ENCODE results near the gene CDC14A. TPM values are rescaled to one million over a fixed set of nuclear protein-coding genes. Genes with fewer than 3 reads are reported as not detected.

CDC14A gene
- total RNA-seq, 1 experiment from 2014 or later = 6.6 TPM

DNA sequence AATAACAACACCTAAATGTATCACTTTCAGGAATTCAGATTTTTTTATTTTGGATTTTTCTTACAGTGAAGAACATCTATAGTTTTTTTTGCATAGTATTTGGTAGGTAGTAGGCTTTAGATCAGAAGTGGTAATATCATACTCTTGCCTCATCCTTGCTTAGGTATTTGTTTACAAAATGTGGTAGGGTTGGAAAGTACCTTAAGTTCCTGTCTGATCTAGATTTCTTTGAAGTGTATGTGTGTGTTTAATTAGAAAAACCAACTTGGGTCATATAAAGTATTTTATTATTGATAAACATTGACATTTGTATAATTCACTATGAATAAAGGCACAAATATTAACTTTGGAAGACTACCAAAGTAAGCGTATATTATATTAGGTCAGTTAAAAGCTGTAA, 100.3 kb downstream of the CDC14A start:
- intact Hi-C loops (cut with micrococcal nuclease; ENCODE audit: unreplicated experiment) (loop anchor here (10.0 kb wide), 2 partner anchors 98 to 648 kb away; partner anchors contain the start of gene CDC14A), in situ Hi-C loops (cut with HindIII; ENCODE audit: low pct_unique_long_range_greater_than_20kb, low sequenced_read_pairs) (no loop called here)
- Histone ChIP-seq H3K27me3 (ENCODE audit: control insufficient read depth, insufficient read depth, low read length) (no peaks in the 10 kb centered on the region), H3K4me3 (ENCODE audit: low read depth in 2 of 2, low read length in 2 of 2) (no peak overlapping the region), H3K4me1 (ENCODE audit: control insufficient read depth, insufficient read depth, low read length) (no peaks in the 10 kb centered on the region), H3K36me3 (ENCODE audit: control insufficient read depth, insufficient read depth, low read length) (no peaks in the 10 kb centered on the region), H3K9me3 (ENCODE audit: control insufficient read depth, insufficient read depth, low read depth, low read length) (no peaks in the 10 kb centered on the region), H3K27ac (ENCODE audit: low read length) (no peak overlapping the region)
- BruUV-seq (replicated peaks) = no TSS peak
- ATAC-seq (no peak), DNase-seq (ENCODE audit: low read depth, low spot score) (no peak)
- POLR2A ChIA-PET = no interaction called here
- CTCF ChIA-PET = no interaction called here
- TF ChIP-seq, protein P1, sequence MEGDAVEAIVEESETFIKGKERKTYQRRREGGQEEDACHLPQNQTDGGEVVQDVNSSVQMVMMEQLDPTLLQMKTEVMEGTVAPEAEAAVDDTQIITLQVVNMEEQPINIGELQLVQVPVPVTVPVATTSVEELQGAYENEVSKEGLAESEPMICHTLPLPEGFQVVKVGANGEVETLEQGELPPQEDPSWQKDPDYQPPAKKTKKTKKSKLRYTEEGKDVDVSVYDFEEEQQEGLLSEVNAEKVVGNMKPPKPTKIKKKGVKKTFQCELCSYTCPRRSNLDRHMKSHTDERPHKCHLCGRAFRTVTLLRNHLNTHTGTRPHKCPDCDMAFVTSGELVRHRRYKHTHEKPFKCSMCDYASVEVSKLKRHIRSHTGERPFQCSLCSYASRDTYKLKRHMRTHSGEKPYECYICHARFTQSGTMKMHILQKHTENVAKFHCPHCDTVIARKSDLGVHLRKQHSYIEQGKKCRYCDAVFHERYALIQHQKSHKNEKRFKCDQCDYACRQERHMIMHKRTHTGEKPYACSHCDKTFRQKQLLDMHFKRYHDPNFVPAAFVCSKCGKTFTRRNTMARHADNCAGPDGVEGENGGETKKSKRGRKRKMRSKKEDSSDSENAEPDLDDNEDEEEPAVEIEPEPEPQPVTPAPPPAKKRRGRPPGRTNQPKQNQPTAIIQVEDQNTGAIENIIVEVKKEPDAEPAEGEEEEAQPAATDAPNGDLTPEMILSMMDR (IDR thresholded peaks at IDR 0.05) = no peak
- TF ChIP-seq TCF7L2 (IDR thresholded peaks at IDR 0.05; ENCODE audit: low read depth, low read length) (peak; percentile 80), POLR2AphosphoS5 (IDR thresholded peaks at IDR 0.05; ENCODE audit: low read depth, low read length) (no peak)

DNA sequence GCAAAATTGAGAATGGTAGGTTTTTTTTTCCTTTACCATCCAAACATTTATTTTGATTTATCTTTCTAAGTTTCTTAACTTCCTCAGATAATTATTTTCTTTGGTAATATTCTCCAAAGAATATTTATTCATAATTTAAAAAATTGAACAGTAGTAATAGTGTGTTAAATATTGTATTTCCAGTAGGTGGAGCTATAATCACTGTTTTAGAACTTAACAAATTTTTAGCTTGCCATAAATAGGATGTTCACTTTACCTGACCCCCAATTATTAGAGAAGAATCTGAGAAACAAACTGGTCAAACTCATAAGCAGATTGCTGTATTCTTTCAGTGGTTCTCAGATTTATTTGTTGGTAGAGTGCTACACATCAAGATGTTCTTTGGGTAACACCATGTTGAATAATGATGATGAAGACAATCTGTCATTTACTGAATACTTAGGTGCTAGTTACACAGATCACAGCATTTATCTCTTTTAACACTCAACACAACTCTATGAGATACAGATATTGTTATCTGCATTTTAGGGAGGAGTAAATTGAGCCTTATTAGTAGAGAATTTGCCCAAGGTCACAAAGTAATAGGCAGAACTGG, 103.3 kb downstream of the CDC14A start:
- CTCF ChIA-PET = no interaction called here
- no peaks in the 10 kb centered on the region for H3K27me3 ChIP-seq (ENCODE audit: control insufficient read depth, insufficient read depth, low read length)
- no peak overlapping the region for H3K27ac ChIP-seq (ENCODE audit: low read length)
- TF ChIP-seq, protein P1 (IDR thresholded peaks at IDR 0.05) = peak; percentile 58; the same call in 1 of the 2 replicates
- TF ChIP-seq TCF7L2 (IDR thresholded peaks at IDR 0.05; ENCODE audit: low read depth, low read length) = no peak
- TF ChIP-seq, protein P2, sequence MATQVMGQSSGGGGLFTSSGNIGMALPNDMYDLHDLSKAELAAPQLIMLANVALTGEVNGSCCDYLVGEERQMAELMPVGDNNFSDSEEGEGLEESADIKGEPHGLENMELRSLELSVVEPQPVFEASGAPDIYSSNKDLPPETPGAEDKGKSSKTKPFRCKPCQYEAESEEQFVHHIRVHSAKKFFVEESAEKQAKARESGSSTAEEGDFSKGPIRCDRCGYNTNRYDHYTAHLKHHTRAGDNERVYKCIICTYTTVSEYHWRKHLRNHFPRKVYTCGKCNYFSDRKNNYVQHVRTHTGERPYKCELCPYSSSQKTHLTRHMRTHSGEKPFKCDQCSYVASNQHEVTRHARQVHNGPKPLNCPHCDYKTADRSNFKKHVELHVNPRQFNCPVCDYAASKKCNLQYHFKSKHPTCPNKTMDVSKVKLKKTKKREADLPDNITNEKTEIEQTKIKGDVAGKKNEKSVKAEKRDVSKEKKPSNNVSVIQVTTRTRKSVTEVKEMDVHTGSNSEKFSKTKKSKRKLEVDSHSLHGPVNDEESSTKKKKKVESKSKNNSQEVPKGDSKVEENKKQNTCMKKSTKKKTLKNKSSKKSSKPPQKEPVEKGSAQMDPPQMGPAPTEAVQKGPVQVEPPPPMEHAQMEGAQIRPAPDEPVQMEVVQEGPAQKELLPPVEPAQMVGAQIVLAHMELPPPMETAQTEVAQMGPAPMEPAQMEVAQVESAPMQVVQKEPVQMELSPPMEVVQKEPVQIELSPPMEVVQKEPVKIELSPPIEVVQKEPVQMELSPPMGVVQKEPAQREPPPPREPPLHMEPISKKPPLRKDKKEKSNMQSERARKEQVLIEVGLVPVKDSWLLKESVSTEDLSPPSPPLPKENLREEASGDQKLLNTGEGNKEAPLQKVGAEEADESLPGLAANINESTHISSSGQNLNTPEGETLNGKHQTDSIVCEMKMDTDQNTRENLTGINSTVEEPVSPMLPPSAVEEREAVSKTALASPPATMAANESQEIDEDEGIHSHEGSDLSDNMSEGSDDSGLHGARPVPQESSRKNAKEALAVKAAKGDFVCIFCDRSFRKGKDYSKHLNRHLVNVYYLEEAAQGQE (IDR thresholded peaks at IDR 0.05; ENCODE audit: insufficient read depth in 1 of 2, low read depth in 2 of 2, low read length in 1 of 2) = no peak
- TF ChIP-seq POLR2AphosphoS5 (IDR thresholded peaks at IDR 0.05; ENCODE audit: low read depth, low read length) = no peak
- no peak for TF ChIP-seq SIN3A (IDR thresholded peaks at IDR 0.05; ENCODE audit: borderline replicate concordance, insufficient read depth, low read depth, low read length)
- H3K9me3 ChIP-seq (ENCODE audit: control insufficient read depth, insufficient read depth, low read depth, low read length) = no peaks in the 10 kb centered on the region
- H3K4me3 ChIP-seq (ENCODE audit: low read depth in 2 of 2, low read length in 2 of 2) = no peak overlapping the region
- POLR2A ChIA-PET = no interaction called here
- intact Hi-C loops (cut with micrococcal nuclease; ENCODE audit: unreplicated experiment) = loop anchor here (5.0 to 10.0 kb wide), 3 partner anchors 101 to 651 kb away; partner anchors contain the start of gene CDC14A
- DNase-seq (ENCODE audit: low read depth, low spot score) (no peak), ATAC-seq (no peak)
- no peaks in the 10 kb centered on the region for H3K36me3 ChIP-seq (ENCODE audit: control insufficient read depth, insufficient read depth, low read length)
- BruUV-seq (replicated peaks) = no TSS peak
- no peaks in the 10 kb centered on the region; the same call in 1 of the 2 replicates for H3K4me1 ChIP-seq (ENCODE audit: control insufficient read depth, insufficient read depth, low read length)
- in situ Hi-C loops (cut with HindIII; ENCODE audit: low pct_unique_long_range_greater_than_20kb, low sequenced_read_pairs) = no loop called here
